Natural killer cell (primary cell): ENCODE data around the gene PDHB. TPM values are rescaled to one million over a fixed set of nuclear protein-coding genes. Genes with fewer than 3 reads are reported as not detected.

Experiments used
- ATAC-seq, 3 donors: fragments of 150-1000 bp in 2 of 3; fragments of 200-7000 bp in 1 of 3; cut with Tn5 transposase; 1 replicate in 1 of 3; 2 replicates in 2 of 3; pipeline ENCODE4 v1.10.0; 2021; ENCODE audit warnings: mild to moderate bottlenecking in 2 of 3, moderate library complexity in 2 of 3
- DNase-seq, 2 donors: peaks; one replicate each; pipeline versions ENCODE4 v3.0.0 to v3.0.0-alpha.2; 2013 to 2021; ENCODE audit warnings: mixed read lengths in 1 of 2
- H3K27ac ChIP-seq: one replicate; pipeline ENCODE4 v1.5.1; 2013; ENCODE audit warnings: mild to moderate bottlenecking, low read length
- H3K27me3 ChIP-seq: one replicate; pipeline ENCODE4 v1.6.1; 2013; ENCODE audit warnings: low read length; ENCODE audit not compliant: control insufficient read depth, insufficient read depth
- H3K36me3 ChIP-seq: one replicate; pipeline ENCODE4 v1.6.1; 2013; ENCODE audit warnings: low read length; ENCODE audit not compliant: control insufficient read depth, insufficient read depth
- H3K4me1 ChIP-seq: one replicate; pipeline ENCODE4 v1.6.1; 2013; ENCODE audit warnings: low read length; ENCODE audit not compliant: control insufficient read depth, insufficient read depth
- H3K4me3 ChIP-seq: one replicate; pipeline ENCODE4 v1.5.1; 2013; ENCODE audit warnings: low read length
- H3K9me3 ChIP-seq: one replicate; pipeline ENCODE4 v1.6.1; 2013; ENCODE audit warnings: low read length; ENCODE audit not compliant: control insufficient read depth, insufficient read depth
- H3K27ac Mint-ChIP-seq, 2 donors: one replicate each; pipeline ENCODE4 v1.8.0; 2022; ENCODE audit warnings: mild to moderate bottlenecking in 2 of 2, mixed read lengths in 2 of 2, moderate library complexity in 1 of 2
- H3K27me3 Mint-ChIP-seq, 2 donors: one replicate each; pipeline ENCODE4 v1.8.0; 2022; ENCODE audit warnings: low read depth in 2 of 2, mixed read lengths in 2 of 2
- H3K36me3 Mint-ChIP-seq: one replicate; pipeline ENCODE4 v1.8.0; 2022; ENCODE audit warnings: mixed read lengths
- H3K4me1 Mint-ChIP-seq, 2 donors: one replicate each; pipeline ENCODE4 v1.8.0; 2022; ENCODE audit warnings: mixed read lengths in 2 of 2
- H3K4me3 Mint-ChIP-seq: one replicate; pipeline ENCODE4 v1.8.0; 2022; ENCODE audit warnings: mild to moderate bottlenecking, moderate library complexity, mixed read lengths
- H3K9me3 Mint-ChIP-seq, 2 donors: one replicate each; pipeline ENCODE4 v1.8.0; 2022; ENCODE audit warnings: mixed read lengths in 2 of 2
- CTCF ChIP-seq: fragments of 200-600 bp; IDR thresholded peaks from one replicate; pipeline ENCODE4 v1.8.0; 2022; ENCODE audit warnings: antibody characterized with exemption
- WGBS: methylation state at CpG from one replicate; pipeline ENCODE4 v1.1.7; 2013; ENCODE audit warnings: missing lambda C conversion rate; ENCODE audit not compliant: insufficient coverage; 5-methylcytosine and 5-hydroxymethylcytosine counted together
- intact Hi-C: fragments of 100-400 bp; cut with micrococcal nuclease; formaldehyde crosslinking; loops from one replicate; pipeline ENCODE4 v1.14.2; 2022
- total RNA-seq, 4 donors: library from RNA; stranded (reverse); fragments of 120-200 nt in 1 of 4; gene quantifications; one replicate each; pipeline versions ENCODE4 v1.2.3 to v1.2.4, GENCODE V29; 2013 to 2022

Gene PDHB
- total RNA-seq, 3 donors from 2014 or later (not counting 1 experiment from before 2014, with no cell fraction given) = 33.7 to 52.4 (median 39.9) TPM

GRCh38 chr3:58409663-58410062, 24.0 kb downstream of the PDHB start:
- peaks cover 0 to 6% of the 10 kb centered on the region in 2 donors for H3K4me1 Mint-ChIP-seq
- ATAC-seq (no peak), DNase-seq (no peak)
- no peak overlapping the region for H3K27ac ChIP-seq
- TF ChIP-seq CTCF = no peak
- H3K9me3 Mint-ChIP-seq = no peaks in the 10 kb centered on the region
- intact Hi-C loops = no loop called here
- H3K27ac Mint-ChIP-seq = no peak overlapping the region
- no peaks in the 10 kb centered on the region for H3K27me3 Mint-ChIP-seq
- peaks cover 29% of the 10 kb centered on the region for H3K36me3 ChIP-seq
- H3K27me3 ChIP-seq = no peaks in the 10 kb centered on the region
- H3K36me3 Mint-ChIP-seq = peaks cover 30% of the 10 kb centered on the region
- no peaks in the 10 kb centered on the region for H3K4me1 ChIP-seq
- 86% methylated on average over 3 of the region's 3 CpGs for WGBS
- no peak overlapping the region for H3K4me3 Mint-ChIP-seq
- no peaks in the 10 kb centered on the region for H3K9me3 ChIP-seq
- H3K4me3 ChIP-seq = no peak overlapping the region

- no peak overlapping the region for H3K4me3 Mint-ChIP-seq
- DNase-seq (no peak), ATAC-seq (no peak)
- H3K27me3 Mint-ChIP-seq = no peaks in the 10 kb centered on the region
- intact Hi-C loops = no loop called here
- no peak for TF ChIP-seq CTCF
- peaks cover 29% of the 10 kb centered on the region for H3K36me3 ChIP-seq
- peaks cover 30% of the 10 kb centered on the region for H3K36me3 Mint-ChIP-seq
- H3K9me3 ChIP-seq = no peaks in the 10 kb centered on the region
- no peaks in the 10 kb centered on the region for H3K27me3 ChIP-seq
- no peaks in the 10 kb centered on the region for H3K9me3 Mint-ChIP-seq
- no peak overlapping the region for H3K27ac Mint-ChIP-seq
- H3K4me1 Mint-ChIP-seq = no peaks in the 10 kb centered on the region
- H3K4me3 ChIP-seq = no peak overlapping the region
- no peak overlapping the region for H3K27ac ChIP-seq
- WGBS = 75% methylated on average over 5 of the region's 5 CpGs
- no peaks in the 10 kb centered on the region for H3K4me1 ChIP-seq
These were observed 24.7 kb downstream of the PDHB start for GRCh38 chr3:58408906-58409305.

GRCh38 chr3:58404396-58404795, 29.2 kb downstream of the PDHB start:
- H3K4me1 ChIP-seq = no peaks in the 10 kb centered on the region
- Mint-ChIP-seq H3K4me1 (no peaks in the 10 kb centered on the region), H3K27ac (no peak overlapping the region), H3K36me3 (peaks cover 15% of the 10 kb centered on the region), H3K4me3 (no peak overlapping the region), H3K9me3 (no peaks in the 10 kb centered on the region), H3K27me3 (no peaks in the 10 kb centered on the region)
- H3K4me3 ChIP-seq = no peak overlapping the region
- no peak for TF ChIP-seq CTCF
- WGBS = no CpG with 5 or more reads among the region's 4 CpGs
- H3K9me3 ChIP-seq = no peaks in the 10 kb centered on the region
- no peak for ATAC-seq
- no peaks in the 10 kb centered on the region for H3K27me3 ChIP-seq
- H3K27ac ChIP-seq = no peak overlapping the region
- intact Hi-C loops = no loop called here
- H3K36me3 ChIP-seq = peaks cover 14% of the 10 kb centered on the region
- DNase-seq = no peak

GRCh38 chr3:58403513-58404109, 30.0 kb downstream of the PDHB start:
- no peaks in the 10 kb centered on the region for H3K4me1 ChIP-seq
- H3K27ac ChIP-seq = no peak overlapping the region
- Mint-ChIP-seq H3K4me3 (no peak overlapping the region), H3K27ac (no peak overlapping the region), H3K4me1 (no peaks in the 10 kb centered on the region), H3K27me3 (no peaks in the 10 kb centered on the region), H3K36me3 (peaks cover 7% of the 10 kb centered on the region), H3K9me3 (no peaks in the 10 kb centered on the region)
- no peak for TF ChIP-seq CTCF
- 72% methylated on average over 4 of the region's 6 CpGs for WGBS
- ATAC-seq = no peak
- intact Hi-C loops = no loop called here
- peaks cover 11% of the 10 kb centered on the region for H3K36me3 ChIP-seq
- DNase-seq = no peak
- no peaks in the 10 kb centered on the region for H3K27me3 ChIP-seq
- no peak overlapping the region for H3K4me3 ChIP-seq
- H3K9me3 ChIP-seq = no peaks in the 10 kb centered on the region
